Stimulated activated CD8-positive, alpha-beta memory T cell treated with anti-CD3 and anti-CD28 coated beads, Interleukin-4, amount 100 ng/mL, for 48 hours (primary cell): Measurements from ENCODE around the gene ARHGEF28.

Source experiments
- DNase-seq: peaks from one replicate; pipeline ENCODE4 v3.0.0-alpha.2; 2020

The ARHGEF28 gene

DNA sequence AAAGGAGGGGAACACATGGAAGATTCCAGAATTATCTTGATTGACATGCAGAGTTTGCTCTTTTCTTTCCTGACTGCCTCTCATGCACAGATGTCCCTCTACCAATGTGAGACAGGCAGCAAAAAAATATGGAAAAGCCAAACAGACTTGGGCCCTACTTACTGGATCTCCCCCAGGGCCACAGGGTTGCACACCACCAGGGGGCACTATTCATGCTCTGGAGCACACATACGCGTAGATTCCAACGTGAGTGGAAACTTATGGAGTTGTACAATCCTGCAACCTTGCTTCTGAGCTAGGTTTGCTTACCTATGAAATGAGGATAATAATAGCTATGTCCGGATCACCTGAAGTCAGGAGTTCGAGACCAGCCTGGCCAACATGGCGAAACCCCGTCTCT is 319.5 kb downstream of the ARHGEF28 start:
- peak; percentile 48 for DNase-seq

DNA sequence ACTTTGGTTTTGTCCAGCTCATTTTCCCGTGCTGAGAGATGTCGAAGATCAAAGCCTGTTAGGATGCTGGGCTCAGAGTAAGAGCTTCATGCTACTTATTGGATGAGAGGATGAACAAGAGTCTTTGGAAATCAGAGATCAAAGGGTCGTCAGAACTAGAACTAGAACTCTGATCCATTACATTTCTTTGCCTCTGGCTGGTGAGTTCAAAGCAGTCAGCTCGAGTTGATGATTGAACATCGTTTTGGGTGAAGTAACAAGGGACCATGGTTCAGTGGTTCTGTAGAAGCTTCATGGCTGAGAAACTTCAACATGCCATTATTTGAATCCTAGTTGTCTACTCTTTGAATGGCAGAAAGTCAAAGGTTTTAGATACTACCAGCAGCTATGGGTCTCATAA is 320.3 kb downstream of the ARHGEF28 start:
- DNase-seq = no peak

DNA sequence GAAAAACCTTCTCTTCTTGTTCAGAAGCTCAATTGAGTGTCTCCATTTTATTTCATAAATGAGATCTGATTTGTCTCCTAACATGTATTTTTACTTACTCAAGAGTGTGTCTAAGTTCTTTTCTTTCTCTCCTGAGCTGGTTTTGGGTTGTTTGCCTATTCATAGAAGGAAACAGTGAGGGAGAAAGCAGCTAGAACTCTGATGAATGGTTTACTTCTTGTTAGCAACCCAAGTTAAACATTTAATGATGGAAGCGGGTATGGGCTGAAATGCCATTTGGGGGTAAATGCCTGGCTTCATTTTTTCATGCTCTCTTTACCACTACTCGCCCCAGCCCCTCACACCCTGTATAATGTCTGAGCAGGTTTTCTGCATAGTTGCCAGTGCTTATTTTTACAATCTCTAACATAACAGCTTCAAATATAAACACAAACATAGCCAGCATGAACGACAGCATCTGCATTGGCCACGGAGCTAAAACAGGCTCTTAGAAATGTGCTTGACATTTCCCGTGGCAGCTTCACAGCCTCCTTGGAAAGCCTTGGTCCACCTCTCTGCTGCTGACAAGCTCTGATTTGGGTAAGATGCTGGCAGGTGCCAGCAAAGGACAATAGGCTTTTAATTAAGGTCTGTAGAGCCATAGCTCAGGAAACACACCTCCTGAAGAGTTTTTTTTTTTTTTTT is 321.1 kb downstream of the ARHGEF28 start:
- no peak for DNase-seq

DNA sequence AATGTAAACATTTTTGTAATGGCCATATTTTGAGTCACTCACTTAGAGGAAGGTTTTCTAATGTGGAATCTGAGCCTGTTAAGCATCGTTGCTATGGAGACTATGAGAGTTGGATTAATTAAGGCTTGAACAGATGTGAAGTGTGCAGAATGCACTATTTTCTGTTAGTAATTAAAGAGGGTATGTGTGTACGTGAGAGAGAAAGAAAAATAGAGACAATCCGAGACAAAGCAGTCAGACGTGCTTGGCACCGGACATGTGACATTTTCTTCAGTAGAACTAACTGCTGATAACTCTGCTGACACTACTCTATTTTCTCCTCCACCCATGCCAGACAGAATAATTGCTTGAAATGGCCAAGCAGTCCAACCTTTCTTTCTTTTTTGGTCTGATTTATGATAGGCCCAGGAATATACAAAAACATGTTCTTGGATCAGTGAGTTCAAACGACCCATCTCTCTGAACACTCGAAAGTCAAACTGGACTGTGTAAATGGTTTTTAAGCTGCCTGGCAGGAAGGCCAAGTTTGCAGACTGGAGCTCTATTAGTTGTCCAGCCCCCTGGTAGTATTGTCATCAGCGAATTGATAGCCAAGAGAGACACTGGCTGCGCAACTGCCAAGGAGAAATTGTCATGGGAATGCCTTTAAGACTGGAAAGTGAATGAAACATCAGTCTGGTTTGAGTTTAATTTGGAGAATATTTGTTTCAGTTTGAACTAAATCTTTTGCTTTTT is 322.1 kb downstream of the ARHGEF28 start:
- DNase-seq = no peak

DNA sequence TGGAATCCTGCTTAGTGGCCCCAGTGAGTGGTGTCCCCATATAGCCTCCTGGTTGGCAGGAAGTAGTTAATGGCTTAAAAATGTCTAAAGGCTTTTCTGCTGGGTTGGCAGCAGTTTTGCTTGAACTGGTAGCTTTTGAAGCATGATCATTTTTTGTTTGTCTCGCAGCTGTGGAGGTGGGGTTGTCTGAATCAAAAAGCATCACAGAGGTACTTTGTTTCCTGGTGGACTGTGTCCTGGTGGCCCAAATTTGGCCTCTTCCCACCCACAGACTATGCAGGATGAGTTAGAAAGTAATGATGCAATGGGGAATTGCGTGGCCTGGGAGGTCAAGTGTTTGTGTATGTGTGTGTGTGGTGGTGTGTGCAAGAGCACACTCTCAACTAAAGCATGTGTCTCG is 322.7 kb downstream of the ARHGEF28 start:
- DNase-seq = no peak

DNA sequence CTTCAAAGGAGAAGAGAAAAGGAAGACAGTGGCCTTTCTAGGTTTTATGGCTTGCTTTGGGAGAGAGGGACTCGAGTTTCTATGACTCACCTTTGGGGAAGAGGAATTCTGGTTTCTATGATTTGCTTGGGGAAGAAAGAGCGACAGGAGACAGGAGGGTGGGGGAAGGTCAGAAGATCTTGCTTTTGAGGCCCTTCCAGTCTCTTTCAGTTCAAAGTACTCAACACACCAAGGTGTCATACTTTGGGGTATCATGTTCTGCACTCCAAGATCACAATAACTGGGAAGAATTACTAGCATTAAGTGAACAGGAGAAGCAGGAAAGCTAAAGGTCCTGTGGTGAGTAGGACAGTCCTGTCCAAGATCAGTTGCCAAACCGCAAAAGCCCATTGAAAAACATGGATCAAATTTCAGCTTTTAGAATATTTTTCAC is 324.5 kb downstream of the ARHGEF28 start:
- DNase-seq = no peak

DNA sequence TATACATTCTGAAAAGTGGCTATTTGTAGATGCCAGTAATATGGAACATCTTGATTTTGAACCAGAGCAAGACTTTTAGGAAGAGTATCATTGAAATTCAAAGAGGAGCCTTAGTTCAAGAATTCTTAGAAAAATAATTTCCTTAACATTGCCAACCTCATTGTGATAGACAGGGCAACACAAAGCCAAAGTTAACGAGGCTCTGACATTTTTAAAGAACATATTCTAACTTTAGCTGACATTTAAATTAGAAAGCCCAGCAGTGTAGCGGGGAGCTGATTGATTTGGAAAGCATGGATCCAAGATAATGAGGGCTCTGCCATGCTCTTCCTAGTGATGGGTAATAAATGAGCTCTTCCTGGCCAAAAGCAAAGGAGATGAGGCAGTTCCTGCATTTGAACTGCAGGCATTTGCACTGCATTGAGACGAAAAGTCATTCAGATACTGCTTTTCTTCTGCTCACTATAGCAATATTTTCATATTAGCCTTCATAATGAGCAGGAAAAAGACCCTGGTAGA is 325.0 kb downstream of the ARHGEF28 start:
- no peak for DNase-seq

DNA sequence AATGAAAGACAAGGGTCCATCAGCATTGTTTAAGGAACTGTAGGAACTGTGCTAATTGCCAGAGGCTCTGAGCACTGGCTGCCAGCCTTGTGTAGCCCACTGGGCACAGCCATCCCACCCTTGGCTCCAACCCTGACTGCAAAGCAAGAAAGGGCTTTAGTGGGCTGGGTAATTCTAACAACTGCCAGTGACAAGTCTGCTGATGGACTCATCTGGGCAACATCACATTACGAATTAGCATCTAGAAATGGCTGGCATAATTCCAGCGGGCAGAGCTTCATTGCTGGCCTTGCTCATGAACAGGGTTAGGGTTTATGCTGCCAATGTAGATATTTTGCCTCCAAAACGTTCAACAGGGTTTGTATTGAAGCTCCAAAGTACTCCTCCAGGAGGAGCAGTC is 326.9 kb downstream of the ARHGEF28 start:
- DNase-seq = no peak

DNA sequence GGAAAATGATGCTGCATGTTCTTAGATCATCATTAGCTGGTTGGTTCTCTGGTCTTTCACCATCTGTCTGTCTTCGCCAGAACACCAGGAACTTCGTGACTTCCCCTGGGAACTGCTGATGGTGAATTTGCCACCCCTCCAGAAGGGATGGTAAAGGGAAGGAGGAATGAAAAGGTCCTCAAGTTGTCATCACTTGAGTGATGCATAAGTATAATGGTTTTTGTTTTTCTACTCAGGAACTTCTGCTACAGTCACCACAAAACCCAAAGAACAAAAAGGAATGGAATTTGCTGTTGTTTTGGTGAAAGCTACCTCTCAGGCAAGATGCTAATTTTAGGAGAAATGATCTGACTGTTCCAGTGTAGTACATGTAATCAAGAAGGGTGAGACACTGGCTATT is 328.4 kb downstream of the ARHGEF28 start:
- no peak for DNase-seq

DNA sequence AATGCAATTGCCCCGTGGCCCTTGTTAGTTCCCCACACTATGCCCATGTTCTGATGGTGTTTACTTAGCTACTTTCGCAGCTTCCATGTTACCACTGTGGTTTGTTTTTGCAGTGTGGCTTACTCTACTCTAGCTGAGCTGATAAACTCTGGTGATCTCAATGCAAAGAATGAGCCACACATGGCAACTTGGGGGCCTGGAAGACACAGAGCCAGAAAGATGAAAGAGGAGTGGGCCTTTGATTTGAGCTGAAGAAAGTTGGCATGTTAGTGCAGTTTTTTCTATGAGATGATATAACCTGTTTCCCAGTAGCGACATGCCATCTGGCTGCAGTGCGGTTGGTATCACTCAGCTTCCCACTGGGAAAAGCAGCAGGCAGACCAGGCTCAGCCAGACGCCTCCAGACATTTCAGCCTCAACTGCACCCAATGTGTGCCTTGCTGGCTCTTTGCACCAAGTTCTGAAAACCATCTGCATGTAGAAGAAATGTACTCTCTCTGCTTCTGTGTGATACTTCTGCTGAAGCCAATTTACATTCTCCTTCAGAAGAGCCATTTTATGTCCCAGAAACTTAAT is 329.4 kb downstream of the ARHGEF28 start:
- DNase-seq = no peak

DNA sequence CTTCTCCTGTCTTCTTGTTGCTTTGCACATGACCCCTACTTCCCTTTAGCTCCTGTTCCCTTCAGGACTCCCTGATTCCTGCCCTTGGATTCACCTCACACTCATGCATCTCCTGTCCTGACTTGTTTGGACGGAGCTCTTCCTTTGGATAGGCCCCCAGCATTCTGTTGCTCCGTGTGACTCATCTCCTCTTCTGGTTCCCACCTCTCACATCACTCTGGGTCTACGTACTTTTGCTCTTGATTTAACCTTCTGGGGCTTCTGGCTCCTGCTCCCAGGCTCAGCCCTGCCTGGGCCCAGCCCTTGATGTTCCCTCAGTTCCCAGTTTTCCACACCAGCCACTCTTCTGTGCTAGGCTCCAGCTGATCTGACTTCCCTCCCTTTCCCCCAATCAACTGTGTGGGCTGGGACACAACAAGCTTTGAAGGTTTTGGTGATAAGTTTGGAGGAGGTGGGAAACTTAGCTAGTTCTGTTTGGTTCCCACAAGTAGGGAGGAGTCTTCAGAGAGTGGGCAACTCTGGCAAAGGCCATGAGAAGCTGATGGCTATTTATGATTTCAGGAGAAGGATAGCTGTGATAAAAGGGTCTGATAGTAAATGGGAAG is 331.5 kb downstream of the ARHGEF28 start:
- no peak for DNase-seq

DNA sequence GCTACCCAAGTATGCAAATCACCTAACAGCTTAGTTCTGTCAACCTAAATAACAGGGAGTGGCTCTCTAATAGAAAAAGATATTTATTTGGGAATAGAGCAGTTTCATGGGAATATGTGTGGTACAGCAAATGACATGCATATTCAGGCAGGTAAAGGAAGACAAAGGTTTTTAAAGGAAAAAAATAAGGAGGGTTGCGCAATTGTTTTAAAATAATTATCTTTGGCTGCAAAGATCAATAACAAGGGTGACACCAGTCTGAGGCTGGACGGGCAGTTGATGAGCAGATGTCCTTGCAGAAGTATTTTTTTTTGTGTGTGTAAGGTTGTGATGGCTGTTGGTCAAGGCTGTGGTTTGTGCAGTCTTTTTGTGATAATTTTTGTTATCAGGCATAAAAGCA is 332.0 kb downstream of the ARHGEF28 start:
- DNase-seq = no peak

DNA sequence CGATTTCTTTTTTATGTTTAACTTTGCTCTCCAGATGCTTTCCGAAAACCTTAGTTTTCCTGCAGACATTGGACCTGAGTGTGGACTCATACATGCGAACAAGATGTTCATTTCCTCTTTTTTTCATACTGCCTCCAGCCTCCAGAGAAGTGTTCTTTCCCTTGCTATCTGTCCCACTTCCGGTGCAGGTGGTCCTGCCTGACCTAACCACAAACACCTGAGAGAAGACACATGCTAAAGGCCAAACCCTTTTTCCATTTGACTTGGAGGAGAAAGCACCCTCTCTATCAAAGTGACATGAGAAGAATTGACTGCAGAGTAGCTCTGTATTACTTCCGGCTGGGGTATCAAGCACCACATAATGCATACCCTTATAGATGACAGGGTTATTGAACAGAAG is 334.0 kb downstream of the ARHGEF28 start:
- DNase-seq = no peak

DNA sequence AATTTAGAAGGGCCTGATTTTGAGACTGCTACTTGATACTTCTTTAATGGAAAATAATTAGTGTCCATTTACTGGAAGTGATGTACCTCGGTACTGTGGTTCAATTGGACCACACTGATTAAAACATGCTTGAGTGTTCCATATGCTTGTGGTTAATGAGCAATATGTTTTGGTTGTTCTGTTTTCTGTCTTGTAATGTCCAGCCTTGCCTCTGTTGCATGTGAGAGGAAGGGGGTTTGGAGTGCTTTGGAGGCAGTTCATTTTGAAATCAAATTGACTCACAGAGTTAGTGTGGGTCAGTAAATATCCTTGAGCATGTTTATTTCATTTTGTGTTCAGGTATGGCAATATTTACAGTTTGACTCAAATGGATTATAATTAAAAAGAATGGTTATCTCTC is 334.4 kb downstream of the ARHGEF28 start:
- DNase-seq = no peak

DNA sequence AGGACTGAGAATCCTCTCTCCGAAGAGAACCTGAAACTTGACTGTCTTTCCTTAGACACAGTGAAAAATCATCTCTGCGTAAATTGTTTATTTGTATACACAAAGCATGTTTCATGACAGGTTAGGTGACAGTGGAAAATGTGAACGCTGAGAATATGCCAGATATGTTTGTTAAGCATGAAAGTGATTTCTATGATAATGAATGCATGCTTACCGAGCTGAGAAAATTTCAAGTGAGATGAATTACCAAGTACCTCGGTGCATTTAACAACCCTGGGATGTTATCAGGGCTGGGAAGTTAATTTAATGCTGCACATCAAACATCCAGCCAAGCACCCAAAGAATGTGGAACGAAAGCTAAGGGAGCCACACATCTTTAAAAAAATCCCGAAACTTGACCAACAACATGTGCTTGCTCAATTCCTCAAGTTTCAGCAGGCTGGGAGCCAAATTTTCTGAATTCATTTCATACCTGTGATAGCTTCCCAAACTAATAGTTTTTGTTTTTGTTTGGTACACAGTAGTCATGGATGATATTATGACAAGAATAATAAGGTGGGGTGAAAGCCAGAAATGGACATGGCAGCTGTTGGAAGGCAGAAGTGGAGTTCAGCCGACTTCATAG is 336.9 kb downstream of the ARHGEF28 start:
- no peak for DNase-seq

DNA sequence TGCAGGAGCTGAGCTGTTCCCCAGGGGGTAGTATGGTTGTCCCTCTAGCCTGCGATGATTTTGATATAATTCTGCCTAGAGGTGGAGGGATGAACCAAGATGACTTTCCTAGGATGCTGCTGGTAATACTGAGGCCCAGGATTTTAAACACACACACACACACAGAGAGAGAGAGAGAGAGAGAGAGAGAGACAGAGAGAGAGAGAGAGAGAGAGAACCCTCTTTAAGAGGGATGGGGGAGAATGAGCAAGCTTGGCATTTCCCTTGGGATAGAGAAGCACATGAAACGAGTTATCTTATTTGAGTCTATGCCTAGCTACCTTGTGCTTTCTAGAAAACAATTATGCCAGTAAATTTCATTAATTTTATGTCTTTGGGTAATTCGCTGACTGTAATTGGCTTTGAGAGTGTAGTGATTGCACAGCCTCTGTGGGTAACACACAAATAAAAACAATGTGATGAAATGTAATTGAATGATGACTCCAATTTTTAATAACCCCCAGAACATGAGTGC is 338.4 kb downstream of the ARHGEF28 start:
- DNase-seq = no peak

DNA sequence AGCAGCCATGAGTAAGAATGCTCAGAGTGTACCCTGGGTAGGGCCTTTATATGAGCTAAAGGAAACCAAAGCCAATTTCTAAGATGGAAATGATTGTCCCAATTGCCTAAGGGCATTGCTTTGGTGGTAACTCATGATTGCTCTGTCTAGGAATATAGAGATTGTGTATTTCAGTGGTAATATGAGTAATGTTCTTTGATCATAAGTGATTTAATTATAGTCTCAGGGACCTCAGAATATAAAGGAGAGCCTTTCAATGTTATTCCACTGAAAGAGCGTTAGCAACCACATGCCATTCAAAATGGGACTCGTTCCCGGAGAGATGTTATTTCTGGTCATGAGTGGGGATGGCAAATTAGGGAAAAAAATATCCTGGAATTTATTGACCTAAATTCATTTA is 340.5 kb downstream of the ARHGEF28 start:
- no peak for DNase-seq

DNA sequence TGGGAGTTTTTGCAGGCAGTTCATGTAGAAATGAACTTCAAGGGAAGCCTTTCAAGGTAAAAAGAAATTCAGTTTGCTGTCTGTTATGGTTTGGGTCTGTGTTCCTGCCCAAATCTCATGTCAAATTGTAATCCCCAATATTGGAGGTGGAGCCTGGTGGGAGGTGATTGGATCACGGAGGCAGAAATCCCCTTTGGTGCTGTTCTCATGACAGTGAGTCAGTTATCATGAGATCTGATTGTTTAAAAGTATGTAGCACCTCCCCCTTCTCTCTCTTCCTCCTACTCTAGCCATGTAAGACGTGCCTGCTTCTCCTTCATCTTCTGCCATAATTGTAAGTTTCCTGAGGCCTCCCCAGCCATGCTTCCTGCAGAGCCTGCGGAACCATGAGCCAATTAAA is 341.4 kb downstream of the ARHGEF28 start:
- no peak for DNase-seq

DNA sequence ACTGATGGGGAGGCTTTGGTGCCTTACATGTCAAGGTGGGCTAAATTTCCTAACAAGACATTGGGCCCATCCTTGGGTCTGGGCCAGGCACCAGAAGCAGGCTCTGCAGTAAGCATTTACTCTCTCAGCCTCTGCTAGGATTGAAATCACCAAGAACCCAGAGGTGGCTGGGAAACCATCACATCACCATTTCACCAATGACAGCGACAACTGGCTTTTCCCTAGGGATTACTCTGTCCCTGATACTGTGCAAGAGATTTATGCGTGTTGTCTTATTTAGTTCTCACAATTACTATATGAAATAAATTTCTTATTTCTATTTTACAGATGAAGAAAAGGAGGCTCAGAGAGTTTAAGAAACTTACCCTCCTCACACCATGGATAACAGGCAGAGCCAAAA is 342.2 kb downstream of the ARHGEF28 start:
- no peak for DNase-seq

DNA sequence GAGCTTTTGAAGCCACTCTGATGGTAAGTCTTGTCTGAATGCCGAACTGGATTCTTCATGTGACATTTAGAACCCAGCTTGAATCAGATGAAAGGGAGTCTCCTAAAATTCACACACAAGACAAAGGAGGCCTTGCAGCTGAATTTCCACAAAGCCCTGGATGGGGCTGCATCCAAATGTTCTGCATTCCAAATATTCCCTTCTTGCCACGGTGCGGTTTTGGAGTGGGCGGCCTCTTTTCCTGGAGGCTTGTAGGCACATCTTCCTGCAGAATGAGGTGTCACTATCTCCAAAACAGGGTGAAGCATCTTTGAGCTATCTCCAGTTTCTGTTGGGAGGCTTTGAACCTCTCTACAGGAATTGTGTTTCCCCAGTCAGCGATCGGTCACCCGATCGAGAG is 342.7 kb downstream of the ARHGEF28 start:
- DNase-seq = no peak

DNA sequence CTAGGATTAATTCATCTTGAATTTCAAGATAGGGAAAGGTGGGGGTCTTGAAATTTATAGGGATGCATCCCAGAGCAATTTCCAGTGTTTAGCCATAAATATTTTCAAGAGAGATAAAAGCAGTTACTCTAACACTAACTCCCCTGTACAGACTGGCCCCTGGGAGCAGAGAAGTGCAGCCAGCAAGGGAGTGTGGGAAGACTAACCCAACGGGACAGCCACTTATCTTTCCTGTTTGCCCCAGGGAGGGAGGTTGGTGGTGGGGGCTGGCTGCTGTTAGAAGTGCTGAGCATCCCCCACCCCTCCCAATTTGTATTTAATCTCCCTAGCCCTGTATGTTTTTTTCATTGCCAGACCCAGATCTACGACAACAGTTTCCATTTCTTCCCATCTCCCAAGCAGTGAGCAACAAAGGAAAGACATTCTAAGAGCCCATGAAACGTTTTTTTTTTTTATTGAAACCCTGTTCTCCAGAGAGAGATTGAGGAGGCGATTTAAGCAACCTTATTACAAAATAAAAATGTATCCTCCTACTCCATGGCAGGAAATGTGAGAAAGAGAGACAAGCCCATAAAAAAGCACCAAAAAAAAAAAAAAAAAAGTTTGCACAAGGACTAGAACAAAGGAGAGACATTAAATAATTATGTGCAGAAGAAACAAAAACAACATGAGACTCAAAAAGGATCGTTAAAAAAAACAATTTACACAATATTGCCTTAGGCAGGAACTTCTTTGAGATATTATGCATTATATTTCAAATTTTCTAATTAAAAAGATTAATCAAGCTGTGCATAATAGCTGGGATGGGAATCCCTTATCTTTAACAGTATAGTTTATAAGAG is 343.4 kb downstream of the ARHGEF28 start:
- DNase-seq = no peak

DNA sequence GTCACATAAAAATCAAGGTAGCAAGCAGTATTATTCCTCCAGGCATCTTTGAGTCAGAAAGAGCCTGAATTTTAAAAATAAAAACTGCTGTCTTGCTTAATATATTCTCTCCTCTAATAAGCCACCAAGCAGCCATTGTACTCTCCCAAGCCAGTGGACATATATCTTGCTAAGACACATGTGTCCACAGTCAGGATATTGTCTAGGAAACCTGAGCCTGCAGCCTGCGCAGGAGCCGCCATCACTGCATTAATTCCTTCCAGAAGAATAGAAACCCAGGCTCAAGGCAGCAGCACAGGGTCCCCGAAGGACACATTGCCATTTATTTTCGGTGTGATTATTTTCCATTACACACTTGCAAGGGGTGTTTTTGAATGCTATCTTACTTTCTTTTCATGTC is 345.3 kb downstream of the ARHGEF28 start:
- DNase-seq = no peak
